Measurements from ENCODE around the gene PALLD.

- TF ChIP-seq POLR2A (IDR thresholded peaks at IDR 0.05): no peak
- TF ChIP-seq POLR2AphosphoS5 (IDR thresholded peaks at IDR 0.05): no peak
- TF ChIP-seq, protein P1, sequence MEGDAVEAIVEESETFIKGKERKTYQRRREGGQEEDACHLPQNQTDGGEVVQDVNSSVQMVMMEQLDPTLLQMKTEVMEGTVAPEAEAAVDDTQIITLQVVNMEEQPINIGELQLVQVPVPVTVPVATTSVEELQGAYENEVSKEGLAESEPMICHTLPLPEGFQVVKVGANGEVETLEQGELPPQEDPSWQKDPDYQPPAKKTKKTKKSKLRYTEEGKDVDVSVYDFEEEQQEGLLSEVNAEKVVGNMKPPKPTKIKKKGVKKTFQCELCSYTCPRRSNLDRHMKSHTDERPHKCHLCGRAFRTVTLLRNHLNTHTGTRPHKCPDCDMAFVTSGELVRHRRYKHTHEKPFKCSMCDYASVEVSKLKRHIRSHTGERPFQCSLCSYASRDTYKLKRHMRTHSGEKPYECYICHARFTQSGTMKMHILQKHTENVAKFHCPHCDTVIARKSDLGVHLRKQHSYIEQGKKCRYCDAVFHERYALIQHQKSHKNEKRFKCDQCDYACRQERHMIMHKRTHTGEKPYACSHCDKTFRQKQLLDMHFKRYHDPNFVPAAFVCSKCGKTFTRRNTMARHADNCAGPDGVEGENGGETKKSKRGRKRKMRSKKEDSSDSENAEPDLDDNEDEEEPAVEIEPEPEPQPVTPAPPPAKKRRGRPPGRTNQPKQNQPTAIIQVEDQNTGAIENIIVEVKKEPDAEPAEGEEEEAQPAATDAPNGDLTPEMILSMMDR (IDR thresholded peaks at IDR 0.05): no peak
These were observed 47.0 kb upstream of the PALLD start for GRCh38 chr4:168449719-168450452.

All from gastroesophageal sphincter (tissue), 3 donors.